ENCODE measurements around the gene ATP6V1G3. TPM values are rescaled to one million over a fixed set of nuclear protein-coding genes. Genes with fewer than 3 reads are reported as not detected.

The ATP6V1G3 gene
- total and polyA plus RNA-seq, 9 of the 15 experiments (the other 6 are each of a cell fraction or from before 2014, with no cell fraction given) = 0.32 TPM; not detected in 8

GRCh38 chr1:198543670-198544260, 3.3 kb upstream of the ATP6V1G3 start (continued):
- TF ChIP-seq ZNF280B (CRISPR knock-in tag; IDR thresholded peaks at IDR 0.05) (no peak), E4F1 (CRISPR knock-in tag; IDR thresholded peaks at IDR 0.05; ENCODE audit: borderline replicate concordance) (no peak), PBX2 (CRISPR knock-in tag; IDR thresholded peaks at IDR 0.05; ENCODE audit: low read depth) (no peak), PBX2 (tag; conservative IDR thresholded peaks at IDR 0.05; ENCODE audit: low read depth) (no peak), CREM (IDR thresholded peaks at IDR 0.05; ENCODE audit: low read depth) (no peak), SREBF1 (IDR thresholded peaks at IDR 0.05; ENCODE audit: borderline replicate concordance, low read depth, low read length) (no peak), HDAC8 (tag; IDR thresholded peaks at IDR 0.05) (no peak)

Measured in K562 (cell line).